ENCODE data around the gene ACER1. TPM values are rescaled to one million over a fixed set of nuclear protein-coding genes. Genes with fewer than 3 reads are reported as not detected.

Gene ACER1
- total RNA-seq, result not detected
- polyA plus RNA-seq (ENCODE audit: insufficient read length in 6 of 6), result under 1 TPM in 2 of 6 donors, not detected in 4; 0.15 to 0.30 TPM
- long read RNA-seq, donor 1, result 0 reads
- long read RNA-seq, donor 2, result 0 reads
- long read RNA-seq, donor 3, result 0 reads
- long read RNA-seq, donor 4, result 0 reads
- long read RNA-seq, donor 5, result 0 reads
- long read RNA-seq, donor 6, result 0 reads
- long read RNA-seq, donor 7, result 0 reads
- long read RNA-seq, donor 8, result 0 reads
- long read RNA-seq, donor 9, result 0 reads
- long read RNA-seq, donor 10, result 0 reads
- long read RNA-seq, donor 11, result 0 reads
- long read RNA-seq, donor 12, result 0 reads

- intact Hi-C loops (cut with DNase I), result no loop called here
- Histone ChIP-seq H3K27me3 (no peaks in the 10 kb centered on the region), H3K4me1 (no peaks in the 10 kb centered on the region), H3K27ac (no peak within 1 kb of the TSS), H3K36me3 (no peaks in the 10 kb centered on the region), H3K9me3 (no peaks in the 10 kb centered on the region), H3K4me3 (no peak within 1 kb of the TSS)
- DNase-seq (peak in 1 of 4 donors; percentile 68), ATAC-seq (no peak)
- TF ChIP-seq CTCF (IDR thresholded peaks at IDR 0.05), result no peak
Observed at GRCh38 chr19:6333439-6333838, at the start of gene ACER1. TSS of gene ACER1 (minus strand) at chr19:6333612. CDS start at chr19:6333551, 61 bp downstream.

GRCh38 chr19:6383188-6383587, 49.8 kb upstream of the ACER1 start:
- DNase-seq (no peak), ATAC-seq (no peak)
- no peak for TF ChIP-seq CTCF (IDR thresholded peaks at IDR 0.05)
- Histone ChIP-seq H3K27ac (no peak overlapping the region), H3K4me1 (no peaks in the 10 kb centered on the region), H3K9me3 (no peaks in the 10 kb centered on the region), H3K36me3 (peaks cover 0 to 99% of the 10 kb centered on the region in 2 donors), H3K27me3 (no peaks in the 10 kb centered on the region), H3K4me3 (no peak overlapping the region)
- intact Hi-C loops (cut with DNase I), result no loop called here

- peaks cover 0 to 81% of the 10 kb centered on the region in 2 donors for H3K36me3 ChIP-seq
- intact Hi-C loops (cut with DNase I), result no loop called here
- no peaks in the 10 kb centered on the region for H3K4me1 ChIP-seq
- H3K9me3 ChIP-seq, result no peaks in the 10 kb centered on the region
- H3K27ac ChIP-seq, result no peak overlapping the region
- TF ChIP-seq CTCF (IDR thresholded peaks at IDR 0.05), result no peak
- no peak overlapping the region for H3K4me3 ChIP-seq
- no peaks in the 10 kb centered on the region for H3K27me3 ChIP-seq
- DNase-seq (no peak), ATAC-seq (no peak)
Observed at GRCh38 chr19:6381030-6381750, 47.8 kb upstream of the ACER1 start.

- Histone ChIP-seq H3K27ac (no peak overlapping the region), H3K4me3 (no peak overlapping the region), H3K9me3 (no peaks in the 10 kb centered on the region), H3K27me3 (no peaks in the 10 kb centered on the region), H3K4me1 (no peaks in the 10 kb centered on the region), H3K36me3 (peaks cover 0 to 78% of the 10 kb centered on the region in 2 donors)
- DNase-seq (no peak), ATAC-seq (no peak)
- intact Hi-C loops (cut with DNase I), result no loop called here
- no peak for TF ChIP-seq CTCF (IDR thresholded peaks at IDR 0.05)
Observed at GRCh38 chr19:6379744-6380143, 46.3 kb upstream of the ACER1 start.

- intact Hi-C loops (cut with DNase I), result no loop called here
- TF ChIP-seq CTCF (IDR thresholded peaks at IDR 0.05), result no peak
- no peak overlapping the region for H3K4me3 ChIP-seq
- H3K27me3 ChIP-seq, result no peaks in the 10 kb centered on the region
- no peaks in the 10 kb centered on the region for H3K9me3 ChIP-seq
- DNase-seq (no peak), ATAC-seq (no peak)
- H3K4me1 ChIP-seq, result peaks cover 0 to 7% of the 10 kb centered on the region in 2 donors
- peaks cover 0 to 68% of the 10 kb centered on the region in 2 donors for H3K36me3 ChIP-seq
- H3K27ac ChIP-seq, result no peak overlapping the region
Observed at GRCh38 chr19:6378486-6378885, 45.1 kb upstream of the ACER1 start.

All from left lung (tissue), 14 donors.